DND-41 (cell line): Measurements from ENCODE around the gene SERGEF.

Experiments used
- ATAC-seq: fragments of 200-7000 bp; cut with Tn5 transposase; 3 replicates; pipeline ENCODE4 v1.9.1; 2021; ENCODE audit warnings: low read depth; ENCODE audit not compliant: insufficient read depth
- DNase-seq: peaks from one replicate; pipeline ENCODE4 v3.0.0-alpha.2; 2020
- H2AFZ ChIP-seq: 2 replicates; pipeline ENCODE4 v1.6.0; 2012; ENCODE audit warnings: low read depth, low read length
- H3K27ac ChIP-seq: 2 replicates; pipeline ENCODE4 v1.5.1; 2012; ENCODE audit warnings: low read length, inconsistent platforms
- H3K27me3 ChIP-seq: fragments of 200-600 bp; sonication (generic); 2 replicates; pipeline ENCODE4 v1.6.0; 2012; ENCODE audit warnings: low read length, mild to moderate bottlenecking, inconsistent platforms; ENCODE audit not compliant: insufficient read depth, poor library complexity
- H3K36me3 ChIP-seq: 2 replicates; pipeline ENCODE4 v1.5.1; 2012; ENCODE audit warnings: low read length, inconsistent platforms; ENCODE audit not compliant: insufficient read depth
- H3K4me1 ChIP-seq: 2 replicates; pipeline ENCODE4 v1.5.1; 2012; ENCODE audit warnings: mild to moderate bottlenecking, low read length; ENCODE audit not compliant: insufficient read depth
- H3K4me2 ChIP-seq: 2 replicates; pipeline ENCODE4 v1.6.0; 2012; ENCODE audit warnings: mild to moderate bottlenecking, moderate library complexity, low read length, inconsistent platforms; ENCODE audit not compliant: insufficient read depth
- H3K4me3 ChIP-seq, 2 experiments: fragments of 200-600 bp in 1 of 2; shearing (Covaris generic) in 1 of 2; 2 replicates each; pipeline ENCODE4 v1.5.1; 2012 to 2016; ENCODE audit warnings: inconsistent platforms in 2 of 2, low read length in 2 of 2, mild to moderate bottlenecking in 2 of 2, low read depth in 1 of 2, moderate library complexity in 1 of 2
- H3K79me2 ChIP-seq: 2 replicates; pipeline ENCODE4 v1.6.0; 2012; ENCODE audit warnings: low read length, inconsistent platforms; ENCODE audit not compliant: insufficient read depth
- H3K9ac ChIP-seq: 2 replicates; pipeline ENCODE4 v1.6.0; 2012; ENCODE audit warnings: low read depth, mild to moderate bottlenecking, inconsistent platforms, low read length, moderate library complexity
- H3K9me3 ChIP-seq: 2 replicates; pipeline ENCODE4 v1.5.1; 2012; ENCODE audit warnings: low read length, moderate library complexity, mild to moderate bottlenecking, inconsistent platforms; ENCODE audit not compliant: insufficient read depth, severe bottlenecking
- H4K20me1 ChIP-seq: 2 replicates; pipeline ENCODE4 v1.6.0; 2012; ENCODE audit warnings: low read length; ENCODE audit not compliant: insufficient read depth
- EZH2 ChIP-seq: IDR thresholded peaks from 3 replicates; pipeline ENCODE4 v1.6.1; 2012; ENCODE audit warnings: borderline replicate concordance, low read depth, mild to moderate bottlenecking, moderate library complexity, low read length, inconsistent platforms; ENCODE audit not compliant: severe bottlenecking
- TF ChIP-seq, protein P1 (sequence below): IDR thresholded peaks from 2 replicates; pipeline ENCODE4 v1.5.1; 2012; ENCODE audit warnings: borderline replicate concordance, low read length, moderate library complexity, mild to moderate bottlenecking; ENCODE audit not compliant: poor library complexity, severe bottlenecking; ENCODE audit errors: extremely low read depth

Gene SERGEF

DNA sequence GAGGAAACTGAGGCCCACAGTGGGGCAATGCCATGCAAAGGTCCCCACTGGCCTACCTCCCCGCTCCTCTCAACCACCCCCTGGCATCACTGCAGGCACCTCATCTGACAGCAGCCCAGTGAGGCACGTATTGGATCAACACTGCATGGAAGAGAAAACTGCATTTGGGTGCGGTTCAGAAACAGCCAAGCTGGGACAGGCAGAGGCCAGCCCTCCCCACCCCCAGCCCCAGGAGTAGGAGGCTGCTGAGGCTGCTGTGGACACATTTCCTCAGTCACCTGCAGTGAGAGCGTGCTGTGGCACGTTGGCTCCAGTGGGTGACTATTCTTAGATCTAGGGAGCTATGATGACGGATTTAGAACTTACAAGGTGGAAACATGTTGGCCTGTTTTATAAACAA, 214.6 kb downstream of the SERGEF start:
- Histone ChIP-seq H3K27me3 (no peaks in the 10 kb centered on the region), H4K20me1 (peaks cover 3% of the 10 kb centered on the region; the same call in 1 of the 2 replicates), H3K27ac (no peak overlapping the region), H2AFZ (no peak overlapping the region), H3K4me3 (no peak overlapping the region), H3K9ac (no peak overlapping the region), H3K36me3 (no peaks in the 10 kb centered on the region), H3K9me3 (no peaks in the 10 kb centered on the region), H3K4me2 (no peak overlapping the region), H3K79me2 (no peaks in the 10 kb centered on the region), H3K4me1 (no peaks in the 10 kb centered on the region)
- TF ChIP-seq EZH2 = no peak
- TF ChIP-seq, protein P1, sequence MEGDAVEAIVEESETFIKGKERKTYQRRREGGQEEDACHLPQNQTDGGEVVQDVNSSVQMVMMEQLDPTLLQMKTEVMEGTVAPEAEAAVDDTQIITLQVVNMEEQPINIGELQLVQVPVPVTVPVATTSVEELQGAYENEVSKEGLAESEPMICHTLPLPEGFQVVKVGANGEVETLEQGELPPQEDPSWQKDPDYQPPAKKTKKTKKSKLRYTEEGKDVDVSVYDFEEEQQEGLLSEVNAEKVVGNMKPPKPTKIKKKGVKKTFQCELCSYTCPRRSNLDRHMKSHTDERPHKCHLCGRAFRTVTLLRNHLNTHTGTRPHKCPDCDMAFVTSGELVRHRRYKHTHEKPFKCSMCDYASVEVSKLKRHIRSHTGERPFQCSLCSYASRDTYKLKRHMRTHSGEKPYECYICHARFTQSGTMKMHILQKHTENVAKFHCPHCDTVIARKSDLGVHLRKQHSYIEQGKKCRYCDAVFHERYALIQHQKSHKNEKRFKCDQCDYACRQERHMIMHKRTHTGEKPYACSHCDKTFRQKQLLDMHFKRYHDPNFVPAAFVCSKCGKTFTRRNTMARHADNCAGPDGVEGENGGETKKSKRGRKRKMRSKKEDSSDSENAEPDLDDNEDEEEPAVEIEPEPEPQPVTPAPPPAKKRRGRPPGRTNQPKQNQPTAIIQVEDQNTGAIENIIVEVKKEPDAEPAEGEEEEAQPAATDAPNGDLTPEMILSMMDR = no peak
- ATAC-seq (no peak), DNase-seq (no peak)

DNA sequence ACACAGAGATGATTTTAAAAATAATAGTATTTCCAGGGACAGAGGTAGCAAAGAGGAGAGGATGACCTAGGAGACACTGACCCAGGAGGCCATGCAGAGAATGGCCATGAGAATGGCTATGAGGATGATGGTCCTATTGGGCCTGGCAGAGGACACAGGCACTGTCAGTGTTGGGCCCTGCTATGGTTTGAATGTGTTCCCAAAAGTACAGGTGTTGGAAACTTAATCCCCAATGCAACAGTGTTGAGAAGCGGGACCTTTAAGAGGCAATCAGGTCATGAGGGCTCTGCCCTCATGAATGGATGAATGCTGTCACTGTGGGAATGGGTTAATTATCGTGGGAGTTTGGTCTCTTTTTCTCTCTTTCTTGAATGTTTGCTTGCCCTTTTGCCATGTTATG, 216.7 kb downstream of the SERGEF start:
- no peak for TF ChIP-seq EZH2
- TF ChIP-seq, protein P1 = no peak
- H3K4me2 ChIP-seq = no peak overlapping the region
- no peak overlapping the region for H2AFZ ChIP-seq
- H3K27ac ChIP-seq = no peak overlapping the region
- DNase-seq (no peak), ATAC-seq (no peak)
- H3K9me3 ChIP-seq = no peaks in the 10 kb centered on the region
- H3K79me2 ChIP-seq = no peaks in the 10 kb centered on the region
- no peaks in the 10 kb centered on the region for H3K27me3 ChIP-seq
- H4K20me1 ChIP-seq = peaks cover 3% of the 10 kb centered on the region; the same call in 1 of the 2 replicates
- no peak overlapping the region for H3K9ac ChIP-seq
- no peaks in the 10 kb centered on the region for H3K36me3 ChIP-seq
- H3K4me3 ChIP-seq = no peak overlapping the region
- H3K4me1 ChIP-seq = no peaks in the 10 kb centered on the region

DNA sequence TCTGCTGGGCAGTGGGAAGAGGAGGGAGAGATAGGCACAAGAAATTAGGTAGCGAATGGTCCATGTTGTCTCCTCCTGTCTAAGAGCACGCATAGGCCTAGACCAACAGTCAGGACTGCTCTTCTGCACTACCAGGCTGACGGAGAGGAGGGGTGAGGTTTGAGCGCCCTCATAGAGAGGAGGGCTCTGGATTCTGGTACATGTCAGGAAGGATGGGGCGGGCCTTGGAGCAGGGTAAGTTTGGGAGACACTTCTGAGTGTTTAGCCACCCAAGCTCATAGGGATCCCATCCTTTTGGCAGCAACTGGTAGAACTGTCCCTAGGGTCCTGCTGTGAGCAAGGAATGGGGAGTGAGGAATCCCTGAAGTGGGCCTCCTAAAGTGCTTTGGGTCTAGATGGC, 217.9 kb downstream of the SERGEF start:
- ATAC-seq = no peak
- no peak overlapping the region for H3K27ac ChIP-seq
- no peaks in the 10 kb centered on the region for H3K4me1 ChIP-seq
- DNase-seq = no peak
- no peaks in the 10 kb centered on the region for H3K27me3 ChIP-seq
- no peak overlapping the region for H3K9ac ChIP-seq
- H3K4me3 ChIP-seq = no peak overlapping the region
- H3K9me3 ChIP-seq = no peaks in the 10 kb centered on the region
- no peaks in the 10 kb centered on the region for H3K79me2 ChIP-seq
- no peaks in the 10 kb centered on the region for H3K36me3 ChIP-seq
- peaks cover 3% of the 10 kb centered on the region; the same call in 1 of the 2 replicates for H4K20me1 ChIP-seq
- TF ChIP-seq, protein P1 = no peak
- no peak for TF ChIP-seq EZH2
- H2AFZ ChIP-seq = no peak overlapping the region
- H3K4me2 ChIP-seq = no peak overlapping the region
